ENCODE results near the gene ABHD8.

The ABHD8 gene

GRCh38 chr19:17328517-17329365, 25.5 kb upstream of the ABHD8 start:
- TF ChIP-seq CTCF (IDR thresholded peaks at IDR 0.05; ENCODE audit: low read depth, low read length, missing control alignments): no peak
- DNase-seq (ENCODE audit: low read depth): no peak
- peak overlapping the region; percentile 11 for H3K4me3 ChIP-seq (ENCODE audit: low read depth, low read length)

GRCh38 chr19:17327654-17328516, 24.7 kb upstream of the ABHD8 start:
- DNase-seq (ENCODE audit: low read depth): no peak
- no peak for TF ChIP-seq CTCF (IDR thresholded peaks at IDR 0.05; ENCODE audit: low read depth, low read length, missing control alignments)
- peak overlapping the region; percentile 11 for H3K4me3 ChIP-seq (ENCODE audit: low read depth, low read length)

GRCh38 chr19:17327068-17327653, 23.9 kb upstream of the ABHD8 start:
- TF ChIP-seq CTCF (IDR thresholded peaks at IDR 0.05; ENCODE audit: low read depth, low read length, missing control alignments): no peak
- no peak overlapping the region for H3K4me3 ChIP-seq (ENCODE audit: low read depth, low read length)
- no peak for DNase-seq (ENCODE audit: low read depth)

- H3K4me3 ChIP-seq (ENCODE audit: low read depth, low read length): no peak overlapping the region
- no peak for DNase-seq (ENCODE audit: low read depth)
- no peak for TF ChIP-seq CTCF (IDR thresholded peaks at IDR 0.05; ENCODE audit: low read depth, low read length, missing control alignments)
These were observed 23.4 kb upstream of the ABHD8 start for GRCh38 chr19:17326595-17326966.

GRCh38 chr19:17325881-17326594, 22.8 kb upstream of the ABHD8 start:
- no peak overlapping the region for H3K4me3 ChIP-seq (ENCODE audit: low read depth, low read length)
- no peak for DNase-seq (ENCODE audit: low read depth)
- no peak for TF ChIP-seq CTCF (IDR thresholded peaks at IDR 0.05; ENCODE audit: low read depth, low read length, missing control alignments)

GRCh38 chr19:17325133-17325532, 21.9 kb upstream of the ABHD8 start:
- no peak for DNase-seq (ENCODE audit: low read depth)

More at GRCh38 chr19:17325133-17325532, 21.9 kb upstream of the ABHD8 start:
- no peak for TF ChIP-seq CTCF (IDR thresholded peaks at IDR 0.05; ENCODE audit: low read depth, low read length, missing control alignments)
- H3K4me3 ChIP-seq (ENCODE audit: low read depth, low read length): no peak overlapping the region
